ENCODE data around the gene IDH2. TPM values are rescaled to one million over a fixed set of nuclear protein-coding genes. Genes with fewer than 3 reads are reported as not detected.

The IDH2 gene
- polyA plus RNA-seq, 1 donor from 2014 or later, result 84.7 TPM

GRCh38 chr15:90065682-90066049, 36.6 kb downstream of the IDH2 start:
- no peaks in the 10 kb centered on the region for H3K9me2 ChIP-seq (ENCODE audit: insufficient read depth, low read length)
- H2AFZ ChIP-seq (ENCODE audit: low read depth, low read length), result no peak overlapping the region
- no peaks in the 10 kb centered on the region for H3K27me3 ChIP-seq (ENCODE audit: insufficient read depth, low read depth, low read length)
- no peaks in the 10 kb centered on the region for H3K79me2 ChIP-seq (replicated peaks; ENCODE audit: insufficient read depth, low read length)
- H4K20me1 ChIP-seq (ENCODE audit: insufficient read depth), result no peaks in the 10 kb centered on the region
- H3K9ac ChIP-seq (ENCODE audit: low read length), result no peak overlapping the region
- no peaks in the 10 kb centered on the region for H3K9me3 ChIP-seq (ENCODE audit: low read length)
- H3K4me3 ChIP-seq (ENCODE audit: low read length), result no peak overlapping the region
- H3K27ac ChIP-seq (ENCODE audit: low read length), result no peak overlapping the region
- no peaks in the 10 kb centered on the region for H3F3A ChIP-seq (ENCODE audit: insufficient read depth, low read length, poor library complexity, severe bottlenecking)
- TF ChIP-seq RAD21 (conservative IDR thresholded peaks at IDR 0.05) (no peak), EP300 (conservative IDR thresholded peaks at IDR 0.05; ENCODE audit: poor library complexity, severe bottlenecking) (no peak), POLR2AphosphoS5 (IDR thresholded peaks at IDR 0.05) (no peak), REST (IDR thresholded peaks at IDR 0.05; ENCODE audit: borderline replicate concordance) (no peak), TAF1 (IDR thresholded peaks at IDR 0.05; ENCODE audit: low read depth) (no peak), SMC3 (conservative IDR thresholded peaks at IDR 0.05; ENCODE audit: poor library complexity) (no peak), CTCF (IDR thresholded peaks at IDR 0.05; ENCODE audit: poor library complexity, severe bottlenecking) (no peak)
- H3K36me3 ChIP-seq (ENCODE audit: insufficient read depth, low read length), result no peaks in the 10 kb centered on the region
- H3K4me2 ChIP-seq (ENCODE audit: low read length), result no peak overlapping the region

GRCh38 chr15:90064911-90065681, 37.2 kb downstream of the IDH2 start:
- Histone ChIP-seq H3K9me3 (ENCODE audit: low read length) (no peaks in the 10 kb centered on the region), H3K36me3 (ENCODE audit: insufficient read depth, low read length) (no peaks in the 10 kb centered on the region), H3K79me2 (replicated peaks; ENCODE audit: insufficient read depth, low read length) (no peaks in the 10 kb centered on the region), H2AFZ (ENCODE audit: low read depth, low read length) (no peak overlapping the region), H3K4me2 (ENCODE audit: low read length) (no peak overlapping the region), H3K27me3 (ENCODE audit: insufficient read depth, low read depth, low read length) (no peaks in the 10 kb centered on the region), H3F3A (ENCODE audit: insufficient read depth, low read length, poor library complexity, severe bottlenecking) (no peaks in the 10 kb centered on the region), H3K9me2 (ENCODE audit: insufficient read depth, low read length) (no peaks in the 10 kb centered on the region), H3K9ac (ENCODE audit: low read length) (no peak overlapping the region), H3K4me3 (ENCODE audit: low read length) (no peak overlapping the region), H3K27ac (ENCODE audit: low read length) (no peak overlapping the region), H4K20me1 (ENCODE audit: insufficient read depth) (no peaks in the 10 kb centered on the region)
- no peak for TF ChIP-seq CTCF (IDR thresholded peaks at IDR 0.05; ENCODE audit: poor library complexity, severe bottlenecking)
- TF ChIP-seq RAD21 (conservative IDR thresholded peaks at IDR 0.05), result no peak
- TF ChIP-seq POLR2AphosphoS5 (IDR thresholded peaks at IDR 0.05), result no peak
- TF ChIP-seq SMC3 (conservative IDR thresholded peaks at IDR 0.05; ENCODE audit: poor library complexity), result no peak
- no peak for TF ChIP-seq EZH2 (IDR thresholded peaks at IDR 0.05; ENCODE audit: borderline replicate concordance, insufficient read depth, low read length, poor library complexity, severe bottlenecking)
- no peak for TF ChIP-seq EP300 (conservative IDR thresholded peaks at IDR 0.05; ENCODE audit: poor library complexity, severe bottlenecking)
- no peak for TF ChIP-seq TAF1 (IDR thresholded peaks at IDR 0.05; ENCODE audit: low read depth)
- no peak for TF ChIP-seq REST (IDR thresholded peaks at IDR 0.05; ENCODE audit: borderline replicate concordance)
- TF ChIP-seq MXI1 (conservative IDR thresholded peaks at IDR 0.05; ENCODE audit: poor library complexity, severe bottlenecking), result no peak

Measured in neural cell (in vitro differentiated cells).